Measurements from ENCODE around the gene GLIS1. TPM values are rescaled to one million over a fixed set of nuclear protein-coding genes. Genes with fewer than 3 reads are reported as not detected.

The GLIS1 gene
- total RNA-seq, 1 experiment from 2014 or later: 0.28 TPM

GRCh38 chr1:53777272-53777671 is 38.3 kb upstream of the GLIS1 start:
- Histone ChIP-seq H2AFZ (ENCODE audit: low read length) (no peak overlapping the region), H3T11ph (ENCODE audit: low read length) (no peak overlapping the region), H3K23ac (ENCODE audit: insufficient read length, low read depth, low read length) (no peak overlapping the region), H3K9me3 (ENCODE audit: control insufficient read depth, low read depth, low read length) (no peaks in the 10 kb centered on the region), H3K9ac (ENCODE audit: extremely low read depth, insufficient read length, low read length) (no peak overlapping the region), H3K56ac (ENCODE audit: insufficient read length, low read depth, low read length) (no peak overlapping the region), H3K18ac (ENCODE audit: insufficient read length, low read depth, low read length) (no peak overlapping the region), H2BK5ac (ENCODE audit: insufficient read length, low read length) (no peak overlapping the region), H3K27me3 (ENCODE audit: insufficient read depth, low read length) (no peaks in the 10 kb centered on the region), H3K79me2 (ENCODE audit: insufficient read depth, low read length) (0 out of 2 replicates have a peak, but pooled peaks cover 1% of the 10 kb centered on the region), H3K14ac (ENCODE audit: insufficient read depth, low read length) (no peak overlapping the region), H2AK5ac (ENCODE audit: insufficient read length, low read length) (no peak overlapping the region), H2BK15ac (ENCODE audit: low read depth, low read length) (no peak overlapping the region), H2BK120ac (ENCODE audit: low read depth, low read length, poor library complexity, severe bottlenecking) (no peak overlapping the region), H2BK12ac (ENCODE audit: insufficient read length, low read depth, low read length) (no peak overlapping the region), H4K91ac (ENCODE audit: insufficient read length, low read depth, low read length) (no peak overlapping the region), H4K8ac (replicated peaks; ENCODE audit: insufficient read length, low read depth, low read length) (no peak overlapping the region), H3K79me1 (ENCODE audit: insufficient read depth, low read depth, low read length, poor library complexity, severe bottlenecking) (no peaks in the 10 kb centered on the region), H3K27ac (ENCODE audit: insufficient read length, low read depth, low read length) (no peak overlapping the region), H3K23me2 (ENCODE audit: insufficient read length, low read depth, low read length, poor library complexity, severe bottlenecking) (no peaks in the 10 kb centered on the region), H4K5ac (ENCODE audit: insufficient read length, low read depth, low read length) (no peak overlapping the region), H2BK20ac (ENCODE audit: low read depth, low read length, poor library complexity, severe bottlenecking) (no peak overlapping the region), H3K4ac (ENCODE audit: low read depth, low read length) (no peak overlapping the region), H3K4me1 (ENCODE audit: insufficient read depth, low read length) (no peaks in the 10 kb centered on the region), H3K4me2 (ENCODE audit: insufficient read depth, insufficient read length, low read length) (no peak overlapping the region), H4K20me1 (ENCODE audit: control insufficient read depth, insufficient read depth, insufficient read length) (no peaks in the 10 kb centered on the region)
- TF ChIP-seq, protein P1, sequence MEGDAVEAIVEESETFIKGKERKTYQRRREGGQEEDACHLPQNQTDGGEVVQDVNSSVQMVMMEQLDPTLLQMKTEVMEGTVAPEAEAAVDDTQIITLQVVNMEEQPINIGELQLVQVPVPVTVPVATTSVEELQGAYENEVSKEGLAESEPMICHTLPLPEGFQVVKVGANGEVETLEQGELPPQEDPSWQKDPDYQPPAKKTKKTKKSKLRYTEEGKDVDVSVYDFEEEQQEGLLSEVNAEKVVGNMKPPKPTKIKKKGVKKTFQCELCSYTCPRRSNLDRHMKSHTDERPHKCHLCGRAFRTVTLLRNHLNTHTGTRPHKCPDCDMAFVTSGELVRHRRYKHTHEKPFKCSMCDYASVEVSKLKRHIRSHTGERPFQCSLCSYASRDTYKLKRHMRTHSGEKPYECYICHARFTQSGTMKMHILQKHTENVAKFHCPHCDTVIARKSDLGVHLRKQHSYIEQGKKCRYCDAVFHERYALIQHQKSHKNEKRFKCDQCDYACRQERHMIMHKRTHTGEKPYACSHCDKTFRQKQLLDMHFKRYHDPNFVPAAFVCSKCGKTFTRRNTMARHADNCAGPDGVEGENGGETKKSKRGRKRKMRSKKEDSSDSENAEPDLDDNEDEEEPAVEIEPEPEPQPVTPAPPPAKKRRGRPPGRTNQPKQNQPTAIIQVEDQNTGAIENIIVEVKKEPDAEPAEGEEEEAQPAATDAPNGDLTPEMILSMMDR (conservative IDR thresholded peaks at IDR 0.05): no peak
- no peak overlapping the region for H3K4me3 Mint-ChIP-seq
- no peak for DNase-seq
- no peaks in the 10 kb centered on the region for H3K4me1 Mint-ChIP-seq
- peaks cover 12 to 40% (median 35%) of the 10 kb centered on the region in 3 experiments; a peak in 6 of 7 replicates for H3K36me3 Mint-ChIP-seq (ENCODE audit: insufficient read depth in 1 of 3, low read depth in 3 of 3)
- H3K9me3 Mint-ChIP-seq: no peaks in the 10 kb centered on the region
- no CpG with 5 or more reads among the region's 1 CpG for WGBS (ENCODE audit: extremely low coverage, insufficient read length, low lambda C conversion rate)
- H3K27ac Mint-ChIP-seq: no peak overlapping the region
- no peaks in the 10 kb centered on the region for H3K27me3 Mint-ChIP-seq (ENCODE audit: low read depth)
